NCI-H524 treated with DMSO at 0.1 percent for 48 hours (cell line): ENCODE measurements around the gene LAPTM4A.
"Not testable (repeated sequence)": the region's sequence is repeated elsewhere in the genome, so short reads cannot be mapped to it uniquely, and the experiment has no call there.

Experiments
- DNase-seq: peaks from one replicate; lab custom pipeline; 2025; lab: John Stamatoyannopoulos, UW

Gene LAPTM4A

GRCh38 chr2:20076757-20077156, 25.3 kb upstream of the LAPTM4A start:
- DNase-seq = no peak

GRCh38 chr2:20074901-20075300, 23.5 kb upstream of the LAPTM4A start:
- DNase-seq = no peak

GRCh38 chr2:20074046-20074648, 22.7 kb upstream of the LAPTM4A start:
- DNase-seq = not testable (repeated sequence)

- DNase-seq = no peak
Observed at GRCh38 chr2:20073460-20073859, 22.0 kb upstream of the LAPTM4A start.

GRCh38 chr2:20072436-20073158, 21.2 kb upstream of the LAPTM4A start:
- no peak for DNase-seq

GRCh38 chr2:20071397-20072383, 20.3 kb upstream of the LAPTM4A start:
- DNase-seq = peak; percentile 4

- DNase-seq = no peak
Observed at GRCh38 chr2:20069756-20070155, 18.3 kb upstream of the LAPTM4A start.

- no peak for DNase-seq
Observed at GRCh38 chr2:20067992-20068584, 16.7 kb upstream of the LAPTM4A start.

- DNase-seq = peak; percentile 7
Observed at GRCh38 chr2:20065885-20066602, 14.6 kb upstream of the LAPTM4A start.

- no peak for DNase-seq
Observed at GRCh38 chr2:20064841-20065240, 13.4 kb upstream of the LAPTM4A start.

- no peak for DNase-seq
Observed at GRCh38 chr2:20064421-20064820, 13.0 kb upstream of the LAPTM4A start.

GRCh38 chr2:20062615-20063545, 11.5 kb upstream of the LAPTM4A start:
- DNase-seq = no peak

GRCh38 chr2:20061940-20062339, 10.5 kb upstream of the LAPTM4A start:
- no peak for DNase-seq

- DNase-seq = no peak
Observed at GRCh38 chr2:20061476-20061875, 10.0 kb upstream of the LAPTM4A start.

- no peak for DNase-seq
Observed at GRCh38 chr2:20060106-20060505, 8.7 kb upstream of the LAPTM4A start.

GRCh38 chr2:20057268-20057667, 5.8 kb upstream of the LAPTM4A start:
- no peak for DNase-seq

- DNase-seq = no peak
Observed at GRCh38 chr2:20054931-20055330, 3.5 kb upstream of the LAPTM4A start.

- no peak for DNase-seq
Observed at GRCh38 chr2:20054119-20054518, 2.7 kb upstream of the LAPTM4A start.

- peak; percentile 54 for DNase-seq
Observed at GRCh38 chr2:20052861-20053281, 1.4 kb upstream of the LAPTM4A start.

GRCh38 chr2:20052229-20052851, 912 bp upstream of the LAPTM4A start:
- DNase-seq = no peak
